GM12878 (cell line): ENCODE data around the gene MUC5B. TPM values are rescaled to one million over a fixed set of nuclear protein-coding genes. Genes with fewer than 3 reads are reported as not detected.

Experiments
- ATAC-seq: fragments of 200-7000 bp; cut with Tn5 transposase; 3 replicates; pipeline ENCODE4 v1.9.1; 2020; ENCODE audit warnings: mild to moderate bottlenecking, moderate library complexity
- BruUV-seq: library from RNA; stranded (reverse); fragments of 400-500 nt; replicated peaks from 2 replicates; lab custom pipeline; 2021; lab: Mats Ljungman, UMichigan
- CTCF ChIA-PET: fragments of 300-600 bp; sonication (Branson Sonifier 250); formaldehyde crosslinking; extraction: SDS; loops from one replicate; lab custom pipeline; 2021; ENCODE audit warnings: inconsistent platforms; lab: Yijun Ruan, JAX
- POLR2A ChIA-PET: fragments of 350-600 bp; formaldehyde crosslinking; extraction: SDS; loops from one replicate; lab custom pipeline; 2021; ENCODE audit warnings: inconsistent platforms; lab: Charles Lee
- RAD21 ChIA-PET: fragments of 300-600 bp; sonication (Branson Sonifier 250); formaldehyde crosslinking; loops from one replicate; lab custom pipeline; 2023; ENCODE audit warnings: antibody characterized with exemption; ENCODE audit not compliant: unreplicated experiment; lab: Charles Lee
- SMC1A ChIA-PET: fragments of 300-600 bp; sonication (Branson Sonifier 250); formaldehyde crosslinking; loops from one replicate; lab custom pipeline; 2023; ENCODE audit not compliant: unreplicated experiment, uncharacterized antibody; lab: Charles Lee
- DNase-seq: peaks from one replicate; pipeline ENCODE4 v3.0.0-alpha.2; 2011; ENCODE audit warnings: low read depth, low spot score
- FAIRE-seq: peaks from 3 replicates; lab custom pipeline; 2011; peaks lifted over from hg19 to GRCh38; lab: Jason Lieb, UNC
- H2AFZ ChIP-seq: 2 replicates; pipeline ENCODE4 v1.6.0; 2011; ENCODE audit warnings: low read depth, low read length, control low read depth; ENCODE audit not compliant: control insufficient read depth
- H3K27ac ChIP-seq: 2 replicates; pipeline ENCODE4 v1.5.1; 2011; ENCODE audit warnings: control low read depth; ENCODE audit not compliant: control insufficient read depth, insufficient read depth
- H3K27me3 ChIP-seq, 2 experiments: replicated peaks in 1 of 2; 2 replicates each; pipeline versions ENCODE4 v1.6.0 to v1.6.1; 2011; ENCODE audit warnings: low read length in 1 of 2; ENCODE audit not compliant: control insufficient read depth in 2 of 2, insufficient read depth in 2 of 2
- H3K36me3 ChIP-seq, 2 experiments: 2 replicates each; pipeline ENCODE4 v1.5.1; 2011; ENCODE audit warnings: low read length in 1 of 2; ENCODE audit not compliant: control insufficient read depth in 2 of 2, insufficient read depth in 2 of 2
- H3K4me1 ChIP-seq: 2 replicates; pipeline ENCODE4 v1.6.1; 2011; ENCODE audit warnings: mild to moderate bottlenecking, low read length, moderate library complexity, mixed read lengths; ENCODE audit not compliant: control insufficient read depth, insufficient read depth
- H3K4me2 ChIP-seq: 2 replicates; pipeline ENCODE4 v1.6.0; 2011; ENCODE audit warnings: control low read depth; ENCODE audit not compliant: control insufficient read depth, insufficient read depth
- H3K4me3 ChIP-seq: fragments of 200-600 bp; sonication (generic); 2 replicates; pipeline ENCODE4 v1.5.1; 2016
- H3K79me2 ChIP-seq: 2 replicates; pipeline ENCODE4 v1.6.0; 2011; ENCODE audit warnings: low read length; ENCODE audit not compliant: control insufficient read depth, insufficient read depth
- H3K9ac ChIP-seq: 2 replicates; pipeline ENCODE4 v1.8.0; 2011; ENCODE audit warnings: low read length, control low read depth, mixed read lengths; ENCODE audit not compliant: control insufficient read depth, insufficient read depth
- H3K9me3 ChIP-seq: replicated peaks from 3 replicates; pipeline ENCODE4 v1.5.1; 2011; ENCODE audit warnings: mild to moderate bottlenecking, low read length; ENCODE audit not compliant: control insufficient read depth, insufficient read depth
- H4K20me1 ChIP-seq: 2 replicates; pipeline ENCODE4 v1.6.0; 2011; ENCODE audit not compliant: control insufficient read depth, insufficient read depth
- BACH1 ChIP-seq: fragments of 450-650 bp; IDR thresholded peaks from 2 replicates; pipeline ENCODE4 v1.6.1; 2017; ENCODE audit warnings: mild to moderate bottlenecking, borderline replicate concordance
- GABPA ChIP-seq: IDR thresholded peaks from 2 replicates; pipeline ENCODE4 v1.6.1; 2014; ENCODE audit warnings: antibody characterized with exemption, low read depth, mild to moderate bottlenecking, inconsistent platforms
- GATAD2B ChIP-seq: fragments of 450-650 bp; conservative IDR thresholded peaks from 2 replicates; pipeline ENCODE4 v1.6.1; 2017; ENCODE audit warnings: low read depth, mild to moderate bottlenecking, moderate library complexity
- HDAC2 ChIP-seq: fragments of 200-600 bp; sonication (generic); IDR thresholded peaks from 2 replicates; pipeline ENCODE4 v1.6.1; 2017
- MEF2B ChIP-seq: fragments of 450-650 bp; IDR thresholded peaks from 2 replicates; pipeline ENCODE4 v1.6.1; 2018; ENCODE audit warnings: mild to moderate bottlenecking, moderate library complexity; ENCODE audit not compliant: partially characterized antibody, poor library complexity, severe bottlenecking
- NFYB ChIP-seq: IDR thresholded peaks from 2 replicates; pipeline ENCODE4 v1.6.1; 2011; ENCODE audit warnings: low read depth, mild to moderate bottlenecking, low read length, improper control_type of control experiment, moderate library complexity; ENCODE audit not compliant: insufficient read depth
- PKNOX1 ChIP-seq: fragments of 450-650 bp; IDR thresholded peaks from 2 replicates; pipeline ENCODE4 v1.6.1; 2016; ENCODE audit warnings: mild to moderate bottlenecking
- RAD21 ChIP-seq: IDR thresholded peaks from 2 replicates; pipeline ENCODE4 v1.6.1; 2011; ENCODE audit warnings: mild to moderate bottlenecking, low read depth, low read length, moderate library complexity; ENCODE audit not compliant: insufficient read depth
- RAD51 ChIP-seq: fragments of 450-650 bp; IDR thresholded peaks from 2 replicates; pipeline ENCODE4 v1.6.1; 2016; ENCODE audit warnings: moderate library complexity, mild to moderate bottlenecking, inconsistent platforms
- SREBF1 ChIP-seq: IDR thresholded peaks from 2 replicates; pipeline ENCODE4 v1.6.1; 2012; ENCODE audit warnings: mild to moderate bottlenecking, low read length
- SRF ChIP-seq, 2 experiments: IDR thresholded peaks; 2 replicates each; pipeline ENCODE4 v1.6.1; 2011; ENCODE audit warnings: low read depth in 2 of 2, low read length in 2 of 2, mild to moderate bottlenecking in 1 of 2, moderate library complexity in 1 of 2
- TBL1XR1 ChIP-seq: IDR thresholded peaks from 2 replicates; pipeline ENCODE4 v1.6.1; 2012; ENCODE audit warnings: low read depth, low read length, improper control_type of control experiment
- TCF7 ChIP-seq: IDR thresholded peaks from 2 replicates; pipeline ENCODE4 v1.6.1; 2014; ENCODE audit warnings: antibody characterized with exemption, borderline replicate concordance
- YBX1 ChIP-seq: fragments of 450-650 bp; IDR thresholded peaks from 2 replicates; pipeline ENCODE4 v1.6.1; 2016; ENCODE audit warnings: antibody characterized with exemption
- ZBED1 ChIP-seq: IDR thresholded peaks from 2 replicates; pipeline ENCODE4 v1.6.1; 2016; ENCODE audit warnings: borderline replicate concordance
- ZSCAN29 ChIP-seq: fragments of 450-650 bp; IDR thresholded peaks from 2 replicates; pipeline ENCODE4 v1.6.1; 2017; ENCODE audit warnings: mild to moderate bottlenecking, moderate library complexity
- WGBS: methylation state at CpG from one replicate; pipeline ENCODE4 v1.1.6; 2016; ENCODE audit warnings: low lambda C conversion rate; ENCODE audit not compliant: insufficient replicate concordance, insufficient coverage; ENCODE audit errors: missing lambda C conversion rate; 5-methylcytosine and 5-hydroxymethylcytosine counted together
- in situ Hi-C: fragments of 300-500 bp; cut with MboI; formaldehyde crosslinking; loops from 9 replicates; pipeline ENCODE4 v1.14.3; 2018; ENCODE audit warnings: mixed read lengths
- intact Hi-C: fragments of 100-400 bp; cut with micrococcal nuclease; formaldehyde crosslinking; loops from one replicate; pipeline ENCODE4 v1.14.2; 2022; ENCODE audit not compliant: unreplicated experiment
- polyA plus RNA-seq, 11 experiments: library from polyadenylated mRNA; depleted of rRNA in 4 of 11; unstranded in 6 of 11; stranded (reverse) in 5 of 11; fragments of >200 nt; fragmentation: Nextera tagmentation in 4 of 11; fragmentation: Illumina TruSeq in 1 of 11; extraction: Ambion mirVana in 4 of 11; extraction: Trizol in 1 of 11; gene quantifications; 1 replicate in 1 of 11; 2 replicates in 10 of 11; pipeline versions ENCODE4 v1.2.1 to v1.2.3, GENCODE V29; 2011 to 2016; ENCODE audit warnings: inconsistent platforms in 2 of 11, missing spikeins in 2 of 11, low read depth in 1 of 11
- total RNA-seq, 4 experiments: library from RNA; depleted of rRNA in 3 of 4; stranded (reverse); fragments of >200 nt in 3 of 4; fragmentation: Illumina TruSeq in 1 of 4; extraction: Trizol in 1 of 4; gene quantifications; 2 replicates each; pipeline versions ENCODE4 v1.2.1 to v1.2.3, GENCODE V29; 2013 to 2021

Gene MUC5B
- total and polyA plus RNA-seq, 10 of the 15 experiments (the other 5 are each of a cell fraction or from before 2014, with no cell fraction given): 1.5 TPM; not detected in 9

GRCh38 chr11:1197431-1197885 is 25.4 kb upstream of the MUC5B start:
- ChIA-PET POLR2A (no interaction called here), CTCF (no interaction called here), RAD21 (no interaction called here), SMC1A (no interaction called here)
- TF ChIP-seq MEF2B: no peak
- TF ChIP-seq GABPA: no peak
- TF ChIP-seq RAD21: no peak
- no peak for TF ChIP-seq BACH1
- no peak for TF ChIP-seq PKNOX1
- TF ChIP-seq TBL1XR1: no peak
- TF ChIP-seq ZBED1: no peak
- no peak for TF ChIP-seq RAD51
- no peak for TF ChIP-seq HDAC2
- TF ChIP-seq GATAD2B: no peak
- TF ChIP-seq YBX1: no peak
- no peak for TF ChIP-seq ZSCAN29
- no peak for TF ChIP-seq SREBF1
- no peak for TF ChIP-seq NFYB
- TF ChIP-seq TCF7: no peak
- no peak for TF ChIP-seq SRF (IDR thresholded peaks at IDR 0.05; ENCODE audit: low read depth in 2 of 2, low read length in 2 of 2)
- Histone ChIP-seq H3K79me2 (no peaks in the 10 kb centered on the region), H3K4me1 (no peaks in the 10 kb centered on the region), H3K9ac (no peak overlapping the region), H3K9me3 (no peaks in the 10 kb centered on the region; the same call in 1 of the 3 replicates), H3K36me3 (no peaks in the 10 kb centered on the region), H3K4me2 (no peak overlapping the region), H4K20me1 (no peaks in the 10 kb centered on the region), H3K27ac (no peak overlapping the region), H2AFZ (no peak overlapping the region), H3K4me3 (no peak overlapping the region), H3K27me3 (no peaks in the 10 kb centered on the region)
- WGBS: 58% methylated on average over 16 of the region's 29 CpGs
- intact Hi-C loops: no loop called here
- in situ Hi-C loops: no loop called here
- DNase-seq (no peak), ATAC-seq (no peak), FAIRE-seq (no peak)
- BruUV-seq: no TSS peak
